Esophagus (tissue), 2 donors: ENCODE results near the gene ALPK1. TPM values are rescaled to one million over a fixed set of nuclear protein-coding genes. Genes with fewer than 3 reads are reported as not detected.
"Not testable (repeated sequence)": the region's sequence is repeated elsewhere in the genome, so short reads cannot be mapped to it uniquely, and the experiment has no call there.

Experiments used
- H3K27ac ChIP-seq, 2 donors: one replicate each; pipeline ENCODE4 v1.5.1; 2013; ENCODE audit warnings: low read depth in 2 of 2, mild to moderate bottlenecking in 2 of 2, inconsistent platforms in 1 of 2, low read length in 1 of 2, moderate library complexity in 1 of 2
- H3K27me3 ChIP-seq, 2 donors: one replicate each; pipeline ENCODE4 v1.6.1; 2013; ENCODE audit warnings: low read length in 2 of 2, control low read depth in 1 of 2, mild to moderate bottlenecking in 1 of 2; ENCODE audit not compliant: insufficient read depth in 2 of 2, control insufficient read depth in 1 of 2
- H3K36me3 ChIP-seq, 2 donors: one replicate each; pipeline ENCODE4 v1.6.1; 2013; ENCODE audit warnings: low read length in 1 of 2; ENCODE audit not compliant: control insufficient read depth in 2 of 2, insufficient read depth in 2 of 2
- H3K4me1 ChIP-seq, 2 donors: one replicate each; pipeline ENCODE4 v1.6.1; 2013; ENCODE audit warnings: low read length in 1 of 2; ENCODE audit not compliant: control insufficient read depth in 2 of 2, insufficient read depth in 2 of 2
- H3K4me3 ChIP-seq, 2 donors: one replicate each; pipeline ENCODE4 v1.5.1; 2013; ENCODE audit warnings: low read length in 2 of 2, mild to moderate bottlenecking in 2 of 2, low read depth in 1 of 2, moderate library complexity in 1 of 2
- H3K9me3 ChIP-seq, 2 donors: one replicate each; pipeline ENCODE4 v1.6.1; 2013; ENCODE audit warnings: mild to moderate bottlenecking in 2 of 2, low read depth in 1 of 2, low read length in 1 of 2, moderate library complexity in 1 of 2; ENCODE audit not compliant: control insufficient read depth in 2 of 2, insufficient read depth in 1 of 2
- WGBS, 2 donors: extraction: QIAGEN DNeasy Blood & Tissue Kit; methylation state at CpG; one replicate each; pipeline ENCODE4 v1.1.7; 2013; 5-methylcytosine and 5-hydroxymethylcytosine counted together
- polyA plus RNA-seq, 2 donors: library from polyadenylated mRNA; stranded (reverse); fragments of 200-250 nt; gene quantifications; one replicate each; pipeline ENCODE4 v1.2.3, GENCODE V29; 2013
- donor health status: healthy with polysubstance abuse.
- donor health status: Bipolar disorder and iron deficiency.

ALPK1 gene
- polyA plus RNA-seq, 2 donors = 4.2 to 6.3 TPM

DNA sequence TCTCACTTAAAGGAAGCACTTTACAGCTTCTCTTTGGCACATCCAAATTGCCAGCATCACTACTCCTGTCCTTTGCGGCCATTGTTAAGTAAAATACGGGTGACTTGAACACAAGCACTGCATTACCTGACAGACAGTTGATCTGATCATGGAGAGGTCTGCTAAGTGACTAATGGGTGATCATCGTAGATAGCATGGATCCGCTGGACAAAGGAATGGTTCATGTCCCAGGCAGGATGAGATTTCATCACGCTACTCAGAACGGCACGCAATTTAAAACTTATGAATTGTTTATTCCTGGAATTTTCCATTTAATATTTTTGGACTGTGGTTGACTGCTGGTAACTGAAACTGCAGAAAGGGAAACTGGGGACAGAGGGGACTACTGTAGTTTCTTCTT lies 124.7 kb downstream of the ALPK1 start:
- 90 to 95% methylated on average over 7 of the region's 7 CpGs for WGBS, 2 donors
- Histone ChIP-seq H3K36me3 (peaks cover 0 to 6% of the 10 kb centered on the region in 2 donors), H3K9me3 (peaks cover 0 to 4% of the 10 kb centered on the region in 2 donors), H3K4me3 (no peak overlapping the region), H3K27me3 (no peaks in the 10 kb centered on the region), H3K27ac (no peak overlapping the region), H3K4me1 (no peaks in the 10 kb centered on the region)

DNA sequence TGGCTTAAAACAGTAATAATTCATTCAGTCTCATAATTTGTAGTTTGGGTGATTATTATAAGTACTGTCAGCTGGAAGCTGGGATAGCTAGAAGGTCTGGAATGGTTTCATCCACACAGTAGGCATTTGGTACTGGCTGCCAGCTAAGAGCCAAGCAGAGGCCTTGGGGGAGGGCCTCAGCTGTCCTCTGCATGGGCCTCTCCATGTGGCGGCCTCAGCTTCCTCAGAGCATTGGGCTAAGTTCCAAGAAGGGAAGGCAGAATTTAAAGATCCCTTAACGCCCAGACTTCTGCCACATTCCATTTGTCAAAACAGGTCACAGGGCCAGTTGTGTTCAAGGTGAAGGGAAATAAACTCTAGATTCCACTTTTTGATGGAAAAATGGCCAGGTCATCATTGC lies 125.5 kb downstream of the ALPK1 start:
- Histone ChIP-seq H3K27ac (no peak overlapping the region), H3K27me3 (no peaks in the 10 kb centered on the region), H3K36me3 (peaks cover 0 to 6% of the 10 kb centered on the region in 2 donors), H3K4me1 (no peaks in the 10 kb centered on the region), H3K4me3 (no peak overlapping the region), H3K9me3 (peaks cover 0 to 4% of the 10 kb centered on the region in 2 donors)
- 70 to 72% methylated on average over 2 of the region's 2 CpGs for WGBS, 2 donors

DNA sequence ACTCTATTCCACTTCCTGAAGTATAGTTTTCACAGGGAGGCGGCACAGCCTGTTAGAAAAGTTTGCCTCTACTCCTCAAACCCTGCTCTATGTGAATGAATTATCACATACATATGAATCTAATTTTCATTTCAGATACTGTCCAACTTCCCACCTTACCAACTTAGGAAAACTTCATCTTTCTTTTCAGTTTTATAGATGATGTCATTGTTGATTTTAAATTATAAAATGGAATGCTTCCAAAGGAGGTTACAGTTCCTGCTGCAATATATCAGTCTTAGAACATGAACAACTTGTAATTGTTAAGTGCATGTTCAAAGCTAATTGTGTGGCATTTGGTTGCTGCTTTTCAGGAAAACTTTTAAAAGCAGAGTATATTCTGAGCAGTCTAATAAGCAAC lies 126.4 kb downstream of the ALPK1 start:
- no peak overlapping the region for H3K27ac ChIP-seq
- no peaks in the 10 kb centered on the region for H3K27me3 ChIP-seq
- WGBS, 2 donors = 93 to 97% methylated on average over 1 of the region's 1 CpG
- no peaks in the 10 kb centered on the region for H3K4me1 ChIP-seq
- H3K4me3 ChIP-seq = no peak overlapping the region
- no peaks in the 10 kb centered on the region for H3K9me3 ChIP-seq
- H3K36me3 ChIP-seq = peaks cover 0 to 6% of the 10 kb centered on the region in 2 donors

DNA sequence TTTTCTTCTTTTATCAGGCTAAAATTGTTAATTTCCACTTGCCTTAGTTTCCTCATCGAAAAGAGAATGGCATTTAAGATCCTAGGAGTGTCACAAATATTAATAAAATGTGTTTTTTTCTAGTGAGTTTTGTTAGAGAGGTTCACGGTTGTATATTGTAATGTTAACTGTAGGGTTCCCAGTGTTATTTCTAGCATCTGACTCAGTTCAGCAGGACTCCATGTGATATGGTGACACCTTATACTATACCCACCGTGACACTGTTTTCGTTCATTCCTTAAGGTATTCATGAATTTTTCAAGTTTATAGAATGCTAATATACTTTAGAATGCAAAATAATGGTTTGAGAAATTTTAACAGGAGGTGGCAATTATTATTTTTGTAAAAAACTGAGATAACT lies 128.7 kb downstream of the ALPK1 start:
- H3K36me3 ChIP-seq = peaks cover 2 to 11% of the 10 kb centered on the region in 2 donors
- no peak overlapping the region for H3K27ac ChIP-seq
- WGBS, 2 donors = 87 to 92% methylated on average over 4 of the region's 4 CpGs
- no peak overlapping the region for H3K4me3 ChIP-seq
- no peaks in the 10 kb centered on the region for H3K4me1 ChIP-seq
- H3K27me3 ChIP-seq = no peaks in the 10 kb centered on the region
- H3K9me3 ChIP-seq = no peaks in the 10 kb centered on the region

GRCh38 chr4:112426416-112426815 lies 129.2 kb downstream of the ALPK1 start:
- no peak overlapping the region for H3K4me3 ChIP-seq
- H3K36me3 ChIP-seq = peaks cover 2 to 11% of the 10 kb centered on the region in 2 donors
- 89 to 94% methylated on average over 3 of the region's 3 CpGs for WGBS, 2 donors
- no peaks in the 10 kb centered on the region for H3K9me3 ChIP-seq
- H3K4me1 ChIP-seq = no peaks in the 10 kb centered on the region
- no peak overlapping the region for H3K27ac ChIP-seq
- H3K27me3 ChIP-seq = no peaks in the 10 kb centered on the region

DNA sequence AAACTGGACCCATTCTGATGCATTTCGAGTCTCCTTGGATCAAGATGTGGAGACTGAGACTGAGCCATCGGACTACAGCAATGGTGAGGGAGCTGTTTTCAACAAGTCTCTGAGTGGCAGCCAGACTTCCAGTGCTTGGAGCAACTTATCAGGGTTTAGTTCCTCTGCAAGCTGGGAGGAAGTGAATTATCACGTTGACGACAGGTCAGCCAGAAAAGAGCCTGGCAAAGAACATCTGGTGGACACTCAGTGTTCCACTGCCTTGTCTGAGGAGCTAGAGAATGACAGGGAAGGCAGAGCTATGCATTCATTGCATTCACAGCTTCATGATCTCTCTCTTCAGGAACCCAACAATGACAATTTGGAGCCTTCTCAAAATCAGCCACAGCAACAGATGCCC lies 134.0 kb downstream of the ALPK1 start:
- peaks cover 0 to 2% of the 10 kb centered on the region in 2 donors for H3K9me3 ChIP-seq
- H3K4me1 ChIP-seq = no peaks in the 10 kb centered on the region
- H3K27me3 ChIP-seq = no peaks in the 10 kb centered on the region
- no peak overlapping the region for H3K27ac ChIP-seq
- H3K4me3 ChIP-seq = no peak overlapping the region
- WGBS, 2 donors = 70 to 79% methylated on average over 4 of the region's 4 CpGs
- peaks cover 2 to 5% of the 10 kb centered on the region in 2 donors for H3K36me3 ChIP-seq

- peaks cover 2 to 8% of the 10 kb centered on the region in 2 donors for H3K36me3 ChIP-seq
- peaks cover 0 to under 1% of the 10 kb centered on the region in 2 donors for H3K9me3 ChIP-seq
- no peak overlapping the region for H3K4me3 ChIP-seq
- no peaks in the 10 kb centered on the region for H3K27me3 ChIP-seq
- 97% methylated on average over 1 of the region's 1 CpG for WGBS, 2 donors
- no peaks in the 10 kb centered on the region for H3K4me1 ChIP-seq
- no peak overlapping the region for H3K27ac ChIP-seq
Measured at GRCh38 chr4:112436987-112437386, 139.8 kb downstream of the ALPK1 start.

DNA sequence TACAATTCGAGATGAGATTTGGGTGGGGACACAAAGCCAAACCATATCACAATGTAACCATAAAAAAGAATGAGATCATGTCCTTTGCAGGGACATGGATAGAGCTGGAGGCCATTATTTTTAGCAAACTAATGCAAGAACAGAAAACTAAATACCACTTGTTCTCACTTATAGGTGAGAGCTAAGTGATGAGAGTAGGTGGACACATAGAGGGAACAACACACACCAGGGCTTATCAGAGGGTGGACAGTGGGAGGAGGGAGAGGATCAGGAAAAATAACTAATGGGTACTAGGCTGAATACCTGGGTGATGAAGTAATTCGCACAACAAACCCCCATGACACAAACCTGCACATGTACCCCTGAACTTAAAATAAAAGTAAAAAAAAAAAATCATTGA lies 145.1 kb downstream of the ALPK1 start:
- not testable (repeated sequence) for H3K9me3 ChIP-seq, H3K36me3 ChIP-seq, H3K27me3 ChIP-seq, H3K4me3 ChIP-seq, H3K27ac ChIP-seq, H3K4me1 ChIP-seq
- WGBS, 2 donors = 87 to 97% methylated on average over 2 of the region's 2 CpGs

DNA sequence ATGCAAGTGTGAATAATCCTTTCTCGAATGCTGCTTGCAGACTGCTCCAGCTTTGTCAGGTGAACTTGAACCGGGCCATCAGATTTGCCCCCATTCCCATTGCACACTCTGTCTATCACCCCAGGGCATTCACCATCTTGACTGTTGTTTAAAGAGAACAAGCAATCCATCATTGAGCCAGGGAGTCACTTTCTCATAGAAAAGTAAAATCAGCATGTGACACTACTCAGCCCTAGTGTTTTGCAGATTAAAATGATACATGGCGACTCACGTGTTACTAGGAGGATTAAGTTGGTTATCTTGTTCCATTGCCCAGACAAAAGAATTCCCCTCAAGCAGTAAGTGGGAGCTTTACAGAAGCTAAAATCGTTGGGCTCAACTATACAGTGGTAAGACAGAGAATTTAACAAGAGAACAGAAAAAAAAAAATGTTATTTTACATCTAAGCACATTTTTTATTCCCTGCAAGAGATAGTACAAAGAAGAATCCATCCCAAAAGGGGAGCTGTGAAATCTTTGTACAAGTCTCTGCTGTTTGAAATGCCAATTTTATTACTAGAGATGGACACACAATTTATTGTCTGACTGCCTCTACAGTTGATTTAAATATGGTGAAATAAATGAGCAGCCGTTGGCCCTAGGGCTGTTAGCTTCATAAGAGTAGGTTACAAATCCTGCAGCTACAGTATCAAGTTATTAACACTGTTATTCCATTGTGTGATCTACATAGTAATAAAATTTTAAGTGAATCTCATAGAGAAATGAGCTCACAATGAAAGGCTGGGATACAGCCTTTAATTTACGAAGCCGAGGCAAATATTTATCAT lies 151.3 kb downstream of the ALPK1 start:
- H3K4me1 ChIP-seq = no peaks in the 10 kb centered on the region
- peaks cover 0 to 2% of the 10 kb centered on the region in 2 donors for H3K9me3 ChIP-seq
- no peaks in the 10 kb centered on the region for H3K36me3 ChIP-seq
- H3K27ac ChIP-seq = no peak overlapping the region
- H3K4me3 ChIP-seq = no peak overlapping the region
- WGBS, 2 donors = 49 to 57% methylated on average over 8 of the region's 8 CpGs
- no peaks in the 10 kb centered on the region for H3K27me3 ChIP-seq

GRCh38 chr4:112449708-112450107 lies 152.5 kb downstream of the ALPK1 start:
- no peak overlapping the region for H3K27ac ChIP-seq
- WGBS, 2 donors = 92 to 94% methylated on average over 3 of the region's 3 CpGs
- no peaks in the 10 kb centered on the region for H3K27me3 ChIP-seq
- H3K36me3 ChIP-seq = no peaks in the 10 kb centered on the region
- H3K9me3 ChIP-seq = peaks cover 0 to 2% of the 10 kb centered on the region in 2 donors
- no peaks in the 10 kb centered on the region for H3K4me1 ChIP-seq
- H3K4me3 ChIP-seq = no peak overlapping the region
